Neural cell (in vitro differentiated cells): ENCODE measurements around the gene OPRD1. TPM values are rescaled to one million over a fixed set of nuclear protein-coding genes. Genes with fewer than 3 reads are reported as not detected.

Experiments used
- H2AFZ ChIP-seq: fragments of 200-600, 300-800 bp; sonication (generic), shearing (Covaris generic); 2 replicates; pipeline ENCODE4 v1.6.0; 2014; ENCODE audit warnings: low read depth, mild to moderate bottlenecking, antibody characterized with exemption, low read length, moderate library complexity
- H3F3A ChIP-seq: fragments of 200-600 bp; shearing (Covaris generic); 2 replicates; pipeline ENCODE4 v1.6.1; 2016; ENCODE audit warnings: mild to moderate bottlenecking, moderate library complexity, mixed read lengths, antibody characterized with exemption, low read length; ENCODE audit not compliant: insufficient read depth, poor library complexity, severe bottlenecking
- H3K27ac ChIP-seq: fragments of 200-600, 300-800 bp; sonication (generic), shearing (Covaris generic); 2 replicates; pipeline ENCODE4 v1.5.1; 2014; ENCODE audit warnings: mild to moderate bottlenecking, low read length, moderate library complexity
- H3K27me3 ChIP-seq: fragments of 300-800, 200-600 bp; sonication (generic), shearing (Covaris generic); 2 replicates; pipeline ENCODE4 v1.6.0; 2014; ENCODE audit warnings: mild to moderate bottlenecking, low read depth, low read length, moderate library complexity; ENCODE audit not compliant: insufficient read depth
- H3K36me3 ChIP-seq: fragments of 300-800, 200-600 bp; sonication (generic), shearing (Covaris generic); 2 replicates; pipeline ENCODE4 v1.5.1; 2014; ENCODE audit warnings: mild to moderate bottlenecking, antibody characterized with exemption, low read length, moderate library complexity; ENCODE audit not compliant: insufficient read depth
- H3K4me2 ChIP-seq: fragments of 300-800, 200-600 bp; sonication (generic), shearing (Covaris generic); 2 replicates; pipeline ENCODE4 v1.6.0; 2014; ENCODE audit warnings: mild to moderate bottlenecking, low read length
- H3K4me3 ChIP-seq: fragments of 300-800, 200-600 bp; sonication (generic), shearing (Covaris generic); 2 replicates; pipeline ENCODE4 v1.5.1; 2014; ENCODE audit warnings: mild to moderate bottlenecking, low read length, moderate library complexity
- H3K79me2 ChIP-seq: fragments of 200-600 bp; shearing (Covaris generic); replicated peaks from 2 replicates; pipeline ENCODE4 v1.6.0; 2014; ENCODE audit warnings: mild to moderate bottlenecking, low read length, moderate library complexity; ENCODE audit not compliant: insufficient read depth
- H3K9ac ChIP-seq: fragments of 300-800, 200-600 bp; sonication (generic), shearing (Covaris generic); 2 replicates; pipeline ENCODE4 v1.6.1; 2016; ENCODE audit warnings: mild to moderate bottlenecking, low read length, mixed read lengths
- H3K9me2 ChIP-seq: fragments of 200-600 bp; shearing (Covaris generic); 2 replicates; pipeline ENCODE4 v1.6.1; 2016; ENCODE audit warnings: mild to moderate bottlenecking, low read length, mixed read lengths; ENCODE audit not compliant: insufficient read depth
- H3K9me3 ChIP-seq: fragments of 200-600, 300-800 bp; sonication (generic), shearing (Covaris generic); 2 replicates; pipeline ENCODE4 v1.6.1; 2016; ENCODE audit warnings: mild to moderate bottlenecking, mixed run types, low read length, moderate library complexity, mixed read lengths
- H4K20me1 ChIP-seq: fragments of 200-600 bp; shearing (Covaris generic); 2 replicates; pipeline ENCODE4 v1.6.1; 2016; ENCODE audit warnings: mild to moderate bottlenecking, mixed run types; ENCODE audit not compliant: insufficient read depth
- EP300 ChIP-seq: fragments of 450-650 bp; conservative IDR thresholded peaks from 2 replicates; pipeline ENCODE4 v1.6.1; 2014; ENCODE audit warnings: antibody characterized with exemption, mild to moderate bottlenecking, moderate library complexity; ENCODE audit not compliant: poor library complexity, severe bottlenecking
- EZH2 ChIP-seq: fragments of 200-600, 300-800 bp; shearing (Covaris generic), sonication (generic); IDR thresholded peaks from 2 replicates; pipeline ENCODE4 v1.6.1; 2014; ENCODE audit warnings: antibody characterized with exemption, low read length, borderline replicate concordance, mild to moderate bottlenecking; ENCODE audit not compliant: insufficient read depth, poor library complexity, severe bottlenecking
- MXI1 ChIP-seq: fragments of 450-650 bp; conservative IDR thresholded peaks from 2 replicates; pipeline ENCODE4 v1.6.1; 2014; ENCODE audit warnings: antibody characterized with exemption, mild to moderate bottlenecking; ENCODE audit not compliant: poor library complexity, severe bottlenecking
- POLR2AphosphoS5 ChIP-seq: IDR thresholded peaks from 2 replicates; pipeline ENCODE4 v1.6.1; 2012
- RAD21 ChIP-seq: fragments of 450-650 bp; conservative IDR thresholded peaks from 2 replicates; pipeline ENCODE4 v1.6.1; 2014; ENCODE audit warnings: antibody characterized with exemption, mild to moderate bottlenecking, moderate library complexity
- SMC3 ChIP-seq: fragments of 450-650 bp; conservative IDR thresholded peaks from 2 replicates; pipeline ENCODE4 v1.6.1; 2014; ENCODE audit warnings: antibody characterized with exemption, mild to moderate bottlenecking, moderate library complexity; ENCODE audit not compliant: poor library complexity
- TAF1 ChIP-seq: IDR thresholded peaks from 2 replicates; pipeline ENCODE4 v1.6.1; 2012; ENCODE audit warnings: low read depth
- polyA plus RNA-seq: library from polyadenylated mRNA; depleted of rRNA; stranded (reverse); fragments of >200 nt; gene quantifications from 2 replicates; pipeline ENCODE4 v1.2.3, GENCODE V29; 2014
- TF ChIP-seq, protein P1 (sequence below): IDR thresholded peaks from 2 replicates; pipeline ENCODE4 v1.6.1; 2012; ENCODE audit warnings: borderline replicate concordance
- TF ChIP-seq, protein P2 (sequence below): fragments of 450-650 bp; IDR thresholded peaks from 2 replicates; pipeline ENCODE4 v1.5.1; 2014; ENCODE audit warnings: antibody characterized with exemption, mild to moderate bottlenecking, moderate library complexity; ENCODE audit not compliant: poor library complexity, severe bottlenecking

The OPRD1 gene
- polyA plus RNA-seq, 1 donor from 2014 or later = 0.09 TPM

GRCh38 chr1:28885472-28885877, 73.5 kb downstream of the OPRD1 start:
- peaks cover 23% of the 10 kb centered on the region for H3K27me3 ChIP-seq
- no peak for TF ChIP-seq POLR2AphosphoS5
- no peak for TF ChIP-seq RAD21
- TF ChIP-seq MXI1 = no peak
- TF ChIP-seq EP300 = no peak
- no peak for TF ChIP-seq EZH2
- TF ChIP-seq, protein P1, sequence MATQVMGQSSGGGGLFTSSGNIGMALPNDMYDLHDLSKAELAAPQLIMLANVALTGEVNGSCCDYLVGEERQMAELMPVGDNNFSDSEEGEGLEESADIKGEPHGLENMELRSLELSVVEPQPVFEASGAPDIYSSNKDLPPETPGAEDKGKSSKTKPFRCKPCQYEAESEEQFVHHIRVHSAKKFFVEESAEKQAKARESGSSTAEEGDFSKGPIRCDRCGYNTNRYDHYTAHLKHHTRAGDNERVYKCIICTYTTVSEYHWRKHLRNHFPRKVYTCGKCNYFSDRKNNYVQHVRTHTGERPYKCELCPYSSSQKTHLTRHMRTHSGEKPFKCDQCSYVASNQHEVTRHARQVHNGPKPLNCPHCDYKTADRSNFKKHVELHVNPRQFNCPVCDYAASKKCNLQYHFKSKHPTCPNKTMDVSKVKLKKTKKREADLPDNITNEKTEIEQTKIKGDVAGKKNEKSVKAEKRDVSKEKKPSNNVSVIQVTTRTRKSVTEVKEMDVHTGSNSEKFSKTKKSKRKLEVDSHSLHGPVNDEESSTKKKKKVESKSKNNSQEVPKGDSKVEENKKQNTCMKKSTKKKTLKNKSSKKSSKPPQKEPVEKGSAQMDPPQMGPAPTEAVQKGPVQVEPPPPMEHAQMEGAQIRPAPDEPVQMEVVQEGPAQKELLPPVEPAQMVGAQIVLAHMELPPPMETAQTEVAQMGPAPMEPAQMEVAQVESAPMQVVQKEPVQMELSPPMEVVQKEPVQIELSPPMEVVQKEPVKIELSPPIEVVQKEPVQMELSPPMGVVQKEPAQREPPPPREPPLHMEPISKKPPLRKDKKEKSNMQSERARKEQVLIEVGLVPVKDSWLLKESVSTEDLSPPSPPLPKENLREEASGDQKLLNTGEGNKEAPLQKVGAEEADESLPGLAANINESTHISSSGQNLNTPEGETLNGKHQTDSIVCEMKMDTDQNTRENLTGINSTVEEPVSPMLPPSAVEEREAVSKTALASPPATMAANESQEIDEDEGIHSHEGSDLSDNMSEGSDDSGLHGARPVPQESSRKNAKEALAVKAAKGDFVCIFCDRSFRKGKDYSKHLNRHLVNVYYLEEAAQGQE = no peak
- no peak for TF ChIP-seq TAF1
- TF ChIP-seq, protein P2, sequence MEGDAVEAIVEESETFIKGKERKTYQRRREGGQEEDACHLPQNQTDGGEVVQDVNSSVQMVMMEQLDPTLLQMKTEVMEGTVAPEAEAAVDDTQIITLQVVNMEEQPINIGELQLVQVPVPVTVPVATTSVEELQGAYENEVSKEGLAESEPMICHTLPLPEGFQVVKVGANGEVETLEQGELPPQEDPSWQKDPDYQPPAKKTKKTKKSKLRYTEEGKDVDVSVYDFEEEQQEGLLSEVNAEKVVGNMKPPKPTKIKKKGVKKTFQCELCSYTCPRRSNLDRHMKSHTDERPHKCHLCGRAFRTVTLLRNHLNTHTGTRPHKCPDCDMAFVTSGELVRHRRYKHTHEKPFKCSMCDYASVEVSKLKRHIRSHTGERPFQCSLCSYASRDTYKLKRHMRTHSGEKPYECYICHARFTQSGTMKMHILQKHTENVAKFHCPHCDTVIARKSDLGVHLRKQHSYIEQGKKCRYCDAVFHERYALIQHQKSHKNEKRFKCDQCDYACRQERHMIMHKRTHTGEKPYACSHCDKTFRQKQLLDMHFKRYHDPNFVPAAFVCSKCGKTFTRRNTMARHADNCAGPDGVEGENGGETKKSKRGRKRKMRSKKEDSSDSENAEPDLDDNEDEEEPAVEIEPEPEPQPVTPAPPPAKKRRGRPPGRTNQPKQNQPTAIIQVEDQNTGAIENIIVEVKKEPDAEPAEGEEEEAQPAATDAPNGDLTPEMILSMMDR = no peak
- no peak for TF ChIP-seq SMC3
- H3K9ac ChIP-seq = no peak overlapping the region
- H2AFZ ChIP-seq = no peak overlapping the region
- H3F3A ChIP-seq = peaks cover 4% of the 10 kb centered on the region
- no peak overlapping the region for H3K27ac ChIP-seq
- no peaks in the 10 kb centered on the region for H3K9me3 ChIP-seq
- H4K20me1 ChIP-seq = no peaks in the 10 kb centered on the region
- no peak overlapping the region for H3K4me3 ChIP-seq
- no peaks in the 10 kb centered on the region for H3K36me3 ChIP-seq
- H3K9me2 ChIP-seq = no peaks in the 10 kb centered on the region
- H3K79me2 ChIP-seq = no peaks in the 10 kb centered on the region
- no peak overlapping the region for H3K4me2 ChIP-seq

DNA sequence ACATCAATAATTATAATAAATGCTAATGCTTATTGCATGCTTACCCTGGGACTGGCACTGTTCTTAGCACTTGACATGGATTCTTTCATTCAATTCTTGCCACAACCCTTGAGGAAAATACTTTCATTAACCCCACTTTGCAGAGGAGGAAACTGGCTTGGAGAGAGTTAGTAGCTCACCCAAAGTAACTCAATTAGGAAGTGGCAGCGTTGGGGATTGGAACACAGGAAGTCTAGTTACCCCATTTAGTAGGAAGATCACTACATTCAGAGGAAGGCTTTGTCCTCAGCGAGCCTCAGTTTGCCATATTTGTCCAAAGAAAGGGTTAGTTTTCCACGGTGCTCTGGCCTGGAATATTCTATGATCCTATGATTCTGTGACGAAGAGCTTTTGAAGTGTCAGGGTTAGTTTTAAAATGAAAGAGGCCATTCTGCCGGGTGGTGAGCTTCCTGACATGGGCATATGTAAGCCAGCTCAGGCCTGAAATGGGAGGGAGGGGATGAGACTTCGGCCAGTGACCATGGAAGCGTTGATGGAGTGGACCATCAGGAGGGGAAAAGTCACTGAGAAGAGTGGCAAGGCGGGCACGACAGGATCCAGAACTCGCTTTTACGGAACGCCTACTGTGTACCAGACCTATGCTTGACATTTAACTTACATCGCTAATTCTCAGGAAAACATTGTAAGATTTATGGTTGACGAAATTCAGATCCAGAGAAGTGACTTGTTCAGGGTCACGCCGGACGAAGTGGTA, 74.2 kb downstream of the OPRD1 start:
- peak overlapping the region; percentile 94 for H3K4me3 ChIP-seq
- no peaks in the 10 kb centered on the region for H3K36me3 ChIP-seq
- H4K20me1 ChIP-seq = no peaks in the 10 kb centered on the region
- H3K4me2 ChIP-seq = no peak overlapping the region
- H3K27ac ChIP-seq = no peak overlapping the region
- no peaks in the 10 kb centered on the region for H3K79me2 ChIP-seq
- no peaks in the 10 kb centered on the region for H3K9me2 ChIP-seq
- H3K9ac ChIP-seq = peak overlapping the region; percentile 63
- H3F3A ChIP-seq = peaks cover 4% of the 10 kb centered on the region
- peaks cover 23% of the 10 kb centered on the region for H3K27me3 ChIP-seq
- H2AFZ ChIP-seq = no peak overlapping the region
- no peaks in the 10 kb centered on the region for H3K9me3 ChIP-seq
- no peak for TF ChIP-seq SMC3
- TF ChIP-seq EZH2 = no peak
- TF ChIP-seq, protein P1 = no peak
- no peak for TF ChIP-seq TAF1
- TF ChIP-seq, protein P2 = no peak
- TF ChIP-seq POLR2AphosphoS5 = no peak
- TF ChIP-seq RAD21 = no peak
- no peak for TF ChIP-seq EP300
- TF ChIP-seq MXI1 = no peak
